IMR-90 (cell line): ENCODE data around the gene FOXP1. TPM values are rescaled to one million over a fixed set of nuclear protein-coding genes. Genes with fewer than 3 reads are reported as not detected.
A peak's percentile ranks its signal among the peaks of the same experiment; 100 is the strongest.

Source experiments
- ATAC-seq: fragments of 200-7000 bp; cut with Tn5 transposase; 2 replicates; pipeline ENCODE4 v1.9.1; 2020; ENCODE audit warnings: low read depth, mild to moderate bottlenecking, moderate library complexity
- BruUV-seq: library from RNA; stranded (reverse); fragments of 400-500 nt; replicated peaks from 2 replicates; lab custom pipeline; 2021; lab: Mats Ljungman, UMichigan
- CTCF ChIA-PET: fragments of 300-600 bp; formaldehyde crosslinking; extraction: SDS; loops from one replicate; lab custom pipeline; 2021; ENCODE audit warnings: antibody characterized with exemption; lab: Yijun Ruan, JAX
- POLR2A ChIA-PET: fragments of 300-600 bp; sonication (Branson Sonifier 250); formaldehyde crosslinking; loops from one replicate; lab custom pipeline; 2022; ENCODE audit warnings: antibody characterized with exemption; ENCODE audit not compliant: unreplicated experiment; lab: Charles Lee
- DNase-seq: peaks from one replicate; pipeline ENCODE4 v3.0.0; 2013
- H2AFZ ChIP-seq: replicated peaks from 2 replicates; pipeline ENCODE3; 2013; ENCODE audit warnings: low read length, mild to moderate bottlenecking; ENCODE audit not compliant: poor library complexity
- H2AK5ac ChIP-seq: 2 replicates; pipeline ENCODE4 v1.6.1; 2013; ENCODE audit warnings: low read depth, low read length, inconsistent platforms
- H2AK9ac ChIP-seq: replicated peaks from 2 replicates; pipeline ENCODE3; 2013; ENCODE audit warnings: mild to moderate bottlenecking, low read depth, low read length, moderate library complexity; ENCODE audit not compliant: poor library complexity
- H2BK120ac ChIP-seq: 2 replicates; pipeline ENCODE4 v1.6.1; 2013; ENCODE audit warnings: low read depth, low read length, inconsistent platforms
- H2BK15ac ChIP-seq: 3 replicates; pipeline ENCODE4 v1.6.1; 2013; ENCODE audit warnings: low read depth, low read length, inconsistent platforms
- H2BK20ac ChIP-seq: 2 replicates; pipeline ENCODE4 v1.6.1; 2013; ENCODE audit warnings: low read depth, mild to moderate bottlenecking, inconsistent platforms, low read length, moderate library complexity
- H2BK5ac ChIP-seq: 2 replicates; pipeline ENCODE4 v1.6.1; 2013; ENCODE audit warnings: mild to moderate bottlenecking, low read depth, low read length, inconsistent platforms; ENCODE audit not compliant: poor library complexity, severe bottlenecking
- H3K14ac ChIP-seq: replicated peaks from 2 replicates; pipeline ENCODE4 v1.6.1; 2013; ENCODE audit warnings: low read depth, low read length, inconsistent platforms
- H3K18ac ChIP-seq: 2 replicates; pipeline ENCODE4 v1.6.1; 2013; ENCODE audit warnings: low read depth, low read length, control low read depth
- H3K23ac ChIP-seq: 2 replicates; pipeline ENCODE4 v1.6.1; 2013; ENCODE audit warnings: low read depth, low read length, inconsistent platforms
- H3K27ac ChIP-seq: 2 replicates; pipeline ENCODE4 v1.5.1; 2013; ENCODE audit warnings: mild to moderate bottlenecking, control low read depth, low read length; ENCODE audit not compliant: insufficient read depth
- H3K27me3 ChIP-seq: 2 replicates; pipeline ENCODE4 v1.6.1; 2013; ENCODE audit warnings: low read length; ENCODE audit not compliant: control insufficient read depth, insufficient read depth
- H3K36me3 ChIP-seq: 2 replicates; pipeline ENCODE4 v1.6.1; 2013; ENCODE audit warnings: low read length, mixed read lengths; ENCODE audit not compliant: control insufficient read depth, insufficient read depth
- H3K4ac ChIP-seq: 2 replicates; pipeline ENCODE4 v1.6.1; 2013; ENCODE audit warnings: low read depth, low read length, inconsistent platforms
- H3K4me1 ChIP-seq: 2 replicates; pipeline ENCODE4 v1.6.1; 2013; ENCODE audit warnings: low read length, mixed read lengths; ENCODE audit not compliant: control insufficient read depth, insufficient read depth
- H3K4me2 ChIP-seq: 2 replicates; pipeline ENCODE4 v1.6.1; 2013; ENCODE audit warnings: low read depth, mild to moderate bottlenecking, control low read depth, low read length, moderate library complexity
- H3K4me3 ChIP-seq: 2 replicates; pipeline ENCODE4 v1.5.1; 2013; ENCODE audit warnings: low read depth, mild to moderate bottlenecking, control low read depth, low read length, moderate library complexity; ENCODE audit not compliant: insufficient read depth
- H3K56ac ChIP-seq: 2 replicates; pipeline ENCODE4 v1.6.1; 2013; ENCODE audit warnings: low read length, inconsistent platforms; ENCODE audit not compliant: insufficient read depth; ENCODE audit errors: extremely low read depth
- H3K79me1 ChIP-seq, 2 experiments: 2 replicates each; pipeline ENCODE4 v1.6.1; 2013; ENCODE audit warnings: low read length in 2 of 2, inconsistent platforms in 1 of 2, low read depth in 1 of 2
- H3K9ac ChIP-seq: 2 replicates; pipeline ENCODE4 v1.6.1; 2013; ENCODE audit warnings: low read depth, low read length, control low read depth
- H3K9me1 ChIP-seq: 2 replicates; pipeline ENCODE4 v1.6.1; 2013; ENCODE audit warnings: low read length, inconsistent platforms; ENCODE audit not compliant: insufficient read depth
- H3K9me3 ChIP-seq: 2 replicates; pipeline ENCODE4 v1.6.1; 2013; ENCODE audit warnings: low read length; ENCODE audit not compliant: control insufficient read depth, insufficient read depth
- H4K20me1 ChIP-seq: 2 replicates; pipeline ENCODE4 v1.6.1; 2013; ENCODE audit warnings: low read length, inconsistent platforms; ENCODE audit not compliant: insufficient read depth
- H4K5ac ChIP-seq: 2 replicates; pipeline ENCODE4 v1.6.1; 2013; ENCODE audit warnings: mild to moderate bottlenecking, low read depth, low read length, control low read depth
- H4K8ac ChIP-seq, 2 experiments: 2 replicates each; pipeline ENCODE4 v1.6.1; 2013; ENCODE audit warnings: low read depth in 2 of 2, low read length in 2 of 2, control low read depth in 1 of 2, inconsistent platforms in 1 of 2
- H4K91ac ChIP-seq: 2 replicates; pipeline ENCODE4 v1.6.1; 2013; ENCODE audit warnings: low read depth, low read length, inconsistent platforms; ENCODE audit not compliant: insufficient read depth
- CHD1 ChIP-seq: IDR thresholded peaks from 2 replicates; pipeline ENCODE4 v1.6.1; 2012; ENCODE audit warnings: low read depth, low read length, improper control_type of control experiment
- MAZ ChIP-seq: IDR thresholded peaks from 2 replicates; pipeline ENCODE4 v1.6.1; 2012; ENCODE audit warnings: low read depth, mild to moderate bottlenecking, low read length, improper control_type of control experiment, moderate library complexity, borderline replicate concordance
- POLR2A ChIP-seq: IDR thresholded peaks from 2 replicates; pipeline ENCODE4 v1.6.1; 2012; ENCODE audit warnings: mild to moderate bottlenecking, low read depth, low read length
- RCOR1 ChIP-seq: IDR thresholded peaks from 2 replicates; pipeline ENCODE4 v1.6.1; 2012; ENCODE audit warnings: mild to moderate bottlenecking, low read length, improper control_type of control experiment; ENCODE audit not compliant: insufficient replicate concordance
- SMC3 ChIP-seq: fragments of 150-350 bp; IDR thresholded peaks from 2 replicates; pipeline ENCODE4 v1.6.1; 2016; ENCODE audit warnings: low read depth, mild to moderate bottlenecking, antibody characterized with exemption, low read length, moderate library complexity
- WGBS, 2 experiments: methylation state at CpG; one replicate each; pipeline versions ENCODE4 v1.1.5 to v1.1.7; 2013; ENCODE audit warnings: missing lambda C conversion rate in 2 of 2; ENCODE audit not compliant: insufficient read length in 1 of 2; ENCODE audit errors: extremely low coverage in 2 of 2; 5-methylcytosine and 5-hydroxymethylcytosine counted together
- dilution Hi-C: fragments of 300-500 bp; cut with HindIII; formaldehyde crosslinking; loops from one replicate; pipeline ENCODE4 v1.14.3; 2018; ENCODE audit warnings: low sequenced_read_pairs; ENCODE audit not compliant: unreplicated experiment
- in situ Hi-C: fragments of 300-500 bp; cut with MboI; formaldehyde crosslinking; loops from 3 replicates; pipeline ENCODE4 v1.14.3; 2019; ENCODE audit warnings: low sequenced_read_pairs, inconsistent platforms, mixed read lengths
- intact Hi-C: fragments of 100-400 bp; cut with micrococcal nuclease; formaldehyde crosslinking; loops from 2 replicates; pipeline ENCODE4 v1.10.0; 2022
- polyA plus RNA-seq, 3 experiments: library from polyadenylated mRNA; depleted of rRNA; stranded (reverse); fragments of >200 nt; gene quantifications; 2 replicates each; pipeline ENCODE4 v1.2.3, GENCODE V29; 2012; ENCODE audit warnings: low replicate concordance in 1 of 3
- total RNA-seq: library from RNA; depleted of rRNA; stranded (reverse); fragments of >200 nt; gene quantifications from 2 replicates; pipeline ENCODE4 v1.2.3, GENCODE V29; 2012
- TF ChIP-seq, protein P1 (sequence below): fragments of 150-350 bp; IDR thresholded peaks from 2 replicates; pipeline ENCODE4 v1.6.1; 2017; ENCODE audit warnings: mild to moderate bottlenecking, antibody characterized with exemption, low read length, low read depth

FOXP1 gene
- total and polyA plus RNA-seq, 2 of the 4 experiments (the other 2 are of a cell fraction), result 37.0 to 132 TPM

DNA sequence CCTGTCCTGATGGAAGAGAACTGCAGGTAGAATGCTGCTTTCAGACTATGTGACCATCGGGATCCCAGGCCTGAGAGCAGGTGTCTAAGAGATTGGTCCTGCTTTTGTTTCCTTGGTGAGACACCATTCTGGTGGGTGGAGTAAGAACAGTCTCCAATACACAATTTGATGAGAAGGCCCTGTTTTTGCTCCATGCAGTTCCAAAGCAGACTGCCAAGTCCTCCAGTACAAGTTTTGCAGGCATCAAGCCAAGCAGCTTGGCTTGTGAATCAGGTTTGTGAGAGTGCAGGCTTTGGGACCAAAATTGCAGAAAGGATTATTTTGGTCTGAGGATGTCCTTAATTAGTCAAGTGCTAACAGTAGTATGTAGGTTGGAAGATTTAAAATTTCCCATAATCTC, 381.6 kb downstream of the FOXP1 start:
- no peak for TF ChIP-seq RCOR1
- no peak for TF ChIP-seq POLR2A
- no peak for TF ChIP-seq MAZ
- no peak for TF ChIP-seq CHD1
- TF ChIP-seq SMC3, result no peak
- TF ChIP-seq, protein P1, sequence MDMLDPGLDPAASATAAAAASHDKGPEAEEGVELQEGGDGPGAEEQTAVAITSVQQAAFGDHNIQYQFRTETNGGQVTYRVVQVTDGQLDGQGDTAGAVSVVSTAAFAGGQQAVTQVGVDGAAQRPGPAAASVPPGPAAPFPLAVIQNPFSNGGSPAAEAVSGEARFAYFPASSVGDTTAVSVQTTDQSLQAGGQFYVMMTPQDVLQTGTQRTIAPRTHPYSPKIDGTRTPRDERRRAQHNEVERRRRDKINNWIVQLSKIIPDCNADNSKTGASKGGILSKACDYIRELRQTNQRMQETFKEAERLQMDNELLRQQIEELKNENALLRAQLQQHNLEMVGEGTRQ, result no peak
- dilution Hi-C loops, result no loop called here
- ATAC-seq (peak; percentile 65), DNase-seq (peak; percentile 78)
- intact Hi-C loops, result no loop called here
- Histone ChIP-seq H2BK15ac (no peak overlapping the region), H2BK120ac (no peak overlapping the region), H3K9me3 (no peaks in the 10 kb centered on the region), H3K4me1 (peaks cover 3% of the 10 kb centered on the region; the same call in 1 of the 2 replicates), H4K20me1 (no peaks in the 10 kb centered on the region), H4K8ac (no peak overlapping the region; a peak in 1 of 4 replicates), H3K4me3 (no peak overlapping the region), H2AK5ac (no peak overlapping the region), H4K91ac (no peak overlapping the region), H2AK9ac (no peak overlapping the region), H3K56ac (no peak overlapping the region), H3K36me3 (no peaks in the 10 kb centered on the region; the same call in 1 of the 2 replicates), H3K18ac (no peak overlapping the region), H4K5ac (no peak overlapping the region), H3K4ac (0 out of 2 replicates have a peak overlapping the region, but pooled peaks have one; percentile 60), H3K23ac (no peak overlapping the region), H2AFZ (no peak overlapping the region), H3K9ac (no peak overlapping the region), H2BK5ac (no peak overlapping the region), H3K27me3 (no peaks in the 10 kb centered on the region), H2BK20ac (no peak overlapping the region), H3K14ac (0 out of 2 replicates have a peak overlapping the region, but pooled peaks have one; percentile 53), H3K9me1 (0 out of 2 replicates have a peak, but pooled peaks cover 3% of the 10 kb centered on the region), H3K79me1 (peaks cover 3 to 31% of the 10 kb centered on the region in 2 experiments; a peak in 3 of 4 replicates), H3K4me2 (no peak overlapping the region), H3K27ac (no peak overlapping the region)
- 100% methylated on average over 1 of the region's 1 CpG; no CpG with 5 or more reads in 1 of the 2 experiments for WGBS, 2 experiments
- CTCF ChIA-PET, result no interaction called here
- in situ Hi-C loops, result no loop called here
- BruUV-seq, result no TSS peak
- POLR2A ChIA-PET, result no interaction called here
